HG02885 (cell line): Measurements from ENCODE around the gene RNF19B.

Experiments used
- ATAC-seq: cut with Tn5 transposase; IDR thresholded peaks from one replicate; pipeline ENCODE4 v1.9.1; 2021; ENCODE audit warnings: mild to moderate bottlenecking; ENCODE audit not compliant: unreplicated experiment, poor library complexity

RNF19B gene

DNA sequence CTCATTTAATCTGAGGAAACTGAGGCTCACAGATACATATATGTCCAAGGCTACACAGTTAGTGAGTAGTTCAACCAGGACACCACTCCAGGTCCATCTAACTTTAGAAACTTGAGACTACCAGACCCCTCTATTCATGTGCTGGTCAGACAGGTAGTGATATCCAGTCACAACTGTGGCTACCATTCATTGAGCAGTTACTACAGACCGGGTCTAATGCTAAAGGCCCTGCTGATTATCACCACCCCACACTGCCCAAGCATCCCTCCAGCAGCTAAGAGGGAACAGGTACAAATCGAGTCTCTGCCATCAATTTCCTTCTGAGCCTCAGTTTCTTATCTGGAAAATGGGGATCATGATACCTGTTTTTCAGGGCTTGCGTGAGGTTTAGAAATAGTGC, 73.0 kb downstream of the RNF19B start:
- no peak for ATAC-seq

DNA sequence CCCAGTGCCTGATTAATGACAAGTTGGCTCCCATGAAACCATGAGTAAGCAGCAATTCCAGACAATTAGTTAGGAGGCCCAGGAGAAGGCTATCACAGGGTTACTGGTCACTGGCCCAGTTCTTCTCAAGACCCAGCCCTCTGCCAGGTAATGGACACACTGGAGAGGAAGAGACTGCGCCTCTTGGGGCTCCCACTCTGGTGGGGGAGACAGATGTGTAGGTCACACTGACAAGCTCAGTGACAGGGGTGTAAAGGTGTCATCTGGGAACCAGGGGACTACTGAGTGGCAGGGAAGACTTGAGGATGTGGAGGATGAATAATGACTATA, 73.4 kb downstream of the RNF19B start:
- no peak for ATAC-seq

DNA sequence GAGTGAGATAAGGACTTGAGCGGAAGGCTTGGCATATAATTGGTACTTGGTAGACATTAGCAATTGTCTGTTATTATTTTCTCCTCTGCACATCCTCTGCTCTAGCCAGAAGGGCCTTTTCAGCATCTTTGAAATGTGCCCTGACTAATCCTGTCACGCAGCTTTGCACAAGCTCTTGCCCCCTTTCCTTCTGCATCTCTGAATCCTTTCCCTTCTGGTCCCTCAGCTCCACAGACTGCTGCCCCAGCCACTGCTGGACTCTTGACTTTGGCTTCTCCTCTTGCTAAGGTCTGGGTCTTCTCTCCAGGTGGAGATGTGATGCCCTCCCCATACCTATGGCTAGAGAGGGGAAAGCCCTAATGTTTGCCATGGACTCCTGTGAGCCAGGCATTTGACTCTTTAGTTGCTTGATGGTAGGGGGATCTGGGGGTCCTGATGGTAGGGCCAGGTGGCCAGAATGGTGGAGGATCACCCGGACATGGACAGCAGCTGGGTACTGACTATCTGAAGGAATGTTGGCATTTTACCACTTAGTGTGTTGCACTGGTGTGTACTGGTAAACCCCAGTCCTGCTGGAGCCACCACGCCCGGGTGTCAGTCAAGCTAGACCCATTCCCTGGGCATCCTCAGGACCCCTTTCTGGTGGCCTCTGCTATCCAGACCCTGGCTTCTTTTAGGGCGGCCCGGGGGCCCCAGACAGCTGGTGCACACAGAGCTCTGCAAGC, 73.9 kb downstream of the RNF19B start:
- ATAC-seq, result no peak

- ATAC-seq, result no peak
These were observed 74.8 kb downstream of the RNF19B start for GRCh38 chr1:32889731-32890278.

GRCh38 chr1:32888677-32889420, 75.8 kb downstream of the RNF19B start:
- no peak for ATAC-seq

GRCh38 chr1:32888134-32888533, 76.5 kb downstream of the RNF19B start:
- no peak for ATAC-seq

DNA sequence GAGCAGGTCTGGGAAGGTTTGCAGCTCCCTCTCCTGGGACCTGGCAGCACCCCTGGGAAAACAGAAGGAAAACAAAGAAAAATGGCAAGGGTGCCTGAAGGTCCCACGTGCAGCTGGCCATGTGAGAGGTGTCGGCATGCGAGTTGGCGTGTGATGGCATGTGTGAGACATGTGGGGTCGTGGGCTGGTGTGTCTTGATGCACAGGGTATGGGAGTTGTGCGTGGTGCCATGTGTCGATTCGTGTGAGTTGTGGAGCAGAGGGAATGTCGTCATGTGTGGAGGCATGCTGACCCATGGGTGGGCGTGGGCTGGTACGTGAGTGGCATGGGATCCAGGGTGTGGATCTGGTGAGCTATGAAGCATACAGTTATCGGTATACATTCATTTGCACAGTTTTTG, 77.0 kb downstream of the RNF19B start:
- ATAC-seq, result no peak

DNA sequence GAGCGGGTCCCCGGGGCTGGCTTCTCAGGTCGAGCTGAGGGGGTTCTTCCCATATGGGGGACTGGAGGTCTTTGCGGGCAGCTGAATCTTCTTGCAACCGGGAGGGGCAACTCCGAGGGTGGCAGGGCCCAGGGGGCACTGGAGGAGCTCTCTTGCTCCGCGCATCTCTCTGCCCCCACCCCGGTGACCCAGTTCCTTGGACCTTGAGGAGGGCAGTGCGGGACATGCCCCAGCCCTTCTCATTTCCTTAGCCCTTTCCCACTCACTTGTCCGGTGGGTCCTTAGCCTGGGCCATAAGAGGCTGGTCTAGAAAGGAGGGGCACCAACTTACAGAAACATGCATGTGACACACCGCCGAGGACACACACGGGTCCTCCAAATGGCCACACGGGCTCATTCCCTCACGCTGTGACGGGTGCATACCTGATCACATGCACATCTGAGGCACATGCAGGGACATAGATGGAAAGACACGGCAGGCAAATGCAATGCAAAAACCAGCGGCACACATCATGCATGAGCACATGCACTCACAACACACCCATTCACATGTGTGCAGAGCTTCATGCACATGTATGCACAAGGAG, 77.7 kb downstream of the RNF19B start:
- ATAC-seq, result no peak
